Body of pancreas (tissue), 4 donors: ENCODE results near the gene SYT2.
"Not testable (repeated sequence)": the region's sequence is repeated elsewhere in the genome, so short reads cannot be mapped to it uniquely, and the experiment has no call there.

Experiments used
- CTCF ChIP-seq, 7 experiments: fragments of 450-650 bp in 4 of 7; fragments of 200-600 bp in 3 of 7; sonication (generic) in 3 of 7; IDR thresholded peaks; one replicate each; pipeline ENCODE4 v1.5.1; 2016 to 2019; ENCODE audit warnings: antibody characterized with exemption in 7 of 7
- POLR2A ChIP-seq, 3 donors: fragments of 450-650 bp; IDR thresholded peaks; one replicate each; pipeline ENCODE4 v1.6.1; 2016; ENCODE audit warnings: antibody characterized with exemption in 3 of 3, mild to moderate bottlenecking in 2 of 3

DNA sequence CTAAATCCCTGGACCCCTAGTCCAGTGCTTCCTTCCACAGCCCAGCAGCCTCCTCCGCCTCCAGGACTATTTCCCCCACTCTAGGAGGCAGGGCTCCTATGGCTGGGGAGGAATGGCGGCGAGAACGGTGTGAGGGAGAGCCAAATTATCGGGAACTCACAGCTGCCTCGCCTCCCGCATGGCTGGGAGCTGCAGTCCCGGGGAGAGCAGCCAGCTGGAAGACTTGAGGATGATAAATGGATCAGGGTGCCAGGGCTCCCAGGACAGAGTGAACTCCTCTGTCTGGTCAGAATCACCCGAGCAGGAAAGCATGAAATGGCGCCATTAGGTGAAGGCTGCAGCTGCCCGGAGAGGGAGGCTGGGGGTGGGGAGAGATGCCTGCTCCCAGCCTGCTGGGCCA lies 91.2 kb downstream of the SYT2 start:
- TF ChIP-seq CTCF, POLR2A (IDR thresholded peaks at IDR 0.05): not testable (repeated sequence)
